Tibial artery (tissue), 4 donors: Measurements from ENCODE around the gene ZNF580.

Experiments
- DNase-seq, 2 donors: peaks; one replicate each; pipeline ENCODE4 v3.0.0-alpha.2; 2019
- H3K27ac ChIP-seq, 2 donors: fragments of 200-600 bp; sonication (generic) in 1 of 2; 1 replicate in 1 of 2; 2 replicates in 1 of 2; pipeline ENCODE4 v1.5.1; 2018 to 2019; ENCODE audit warnings: mild to moderate bottlenecking in 1 of 2
- H3K27me3 ChIP-seq, 2 donors: fragments of 200-600 bp; sonication (generic) in 1 of 2; one replicate each; pipeline versions ENCODE4 v1.5.1 to v1.6.0; 2016 to 2019
- H3K36me3 ChIP-seq, 3 donors: fragments of 200-600 bp; sonication (generic) in 2 of 3; one replicate each; pipeline ENCODE4 v1.5.1; 2016 to 2019; ENCODE audit warnings: mild to moderate bottlenecking in 2 of 3
- H3K4me1 ChIP-seq, 4 donors: fragments of 200-600 bp; sonication (generic) in 2 of 4; 1 replicate in 3 of 4; 2 replicates in 1 of 4; pipeline ENCODE4 v1.5.1; 2016 to 2019
- H3K4me3 ChIP-seq, 2 donors: fragments of 200-600 bp; sonication (generic) in 1 of 2; 1 replicate in 1 of 2; 2 replicates in 1 of 2; pipeline ENCODE4 v1.5.1; 2018 to 2019; ENCODE audit warnings: mild to moderate bottlenecking in 2 of 2
- H3K9me3 ChIP-seq, 3 donors: fragments of 200-600 bp; sonication (generic) in 1 of 3; one replicate each; pipeline ENCODE4 v1.5.1; 2016 to 2019
- intact Hi-C: fragments of 100-400 bp; cut with DNase I; formaldehyde crosslinking; loops from one replicate; pipeline ENCODE4 v1.15.0; 2023; ENCODE audit warnings: low total_unique reads
- TF ChIP-seq, protein P1 (sequence below), 2 experiments: fragments of 200-600 bp in 1 of 2; fragments of 450-650 bp in 1 of 2; IDR thresholded peaks; one replicate each; pipeline ENCODE4 v1.5.1; 2017 to 2019; ENCODE audit warnings: antibody characterized with exemption in 2 of 2, mild to moderate bottlenecking in 1 of 2, moderate library complexity in 1 of 2

Gene ZNF580

GRCh38 chr19:55663846-55664536, 23.2 kb downstream of the ZNF580 start:
- H3K9me3 ChIP-seq: no peaks in the 10 kb centered on the region
- intact Hi-C loops: no loop called here
- peaks cover 0 to 13% (median 12%) of the 10 kb centered on the region in 4 donors for H3K4me1 ChIP-seq
- TF ChIP-seq, protein P1, sequence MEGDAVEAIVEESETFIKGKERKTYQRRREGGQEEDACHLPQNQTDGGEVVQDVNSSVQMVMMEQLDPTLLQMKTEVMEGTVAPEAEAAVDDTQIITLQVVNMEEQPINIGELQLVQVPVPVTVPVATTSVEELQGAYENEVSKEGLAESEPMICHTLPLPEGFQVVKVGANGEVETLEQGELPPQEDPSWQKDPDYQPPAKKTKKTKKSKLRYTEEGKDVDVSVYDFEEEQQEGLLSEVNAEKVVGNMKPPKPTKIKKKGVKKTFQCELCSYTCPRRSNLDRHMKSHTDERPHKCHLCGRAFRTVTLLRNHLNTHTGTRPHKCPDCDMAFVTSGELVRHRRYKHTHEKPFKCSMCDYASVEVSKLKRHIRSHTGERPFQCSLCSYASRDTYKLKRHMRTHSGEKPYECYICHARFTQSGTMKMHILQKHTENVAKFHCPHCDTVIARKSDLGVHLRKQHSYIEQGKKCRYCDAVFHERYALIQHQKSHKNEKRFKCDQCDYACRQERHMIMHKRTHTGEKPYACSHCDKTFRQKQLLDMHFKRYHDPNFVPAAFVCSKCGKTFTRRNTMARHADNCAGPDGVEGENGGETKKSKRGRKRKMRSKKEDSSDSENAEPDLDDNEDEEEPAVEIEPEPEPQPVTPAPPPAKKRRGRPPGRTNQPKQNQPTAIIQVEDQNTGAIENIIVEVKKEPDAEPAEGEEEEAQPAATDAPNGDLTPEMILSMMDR (IDR thresholded peaks at IDR 0.05): no peak
- no peak overlapping the region for H3K27ac ChIP-seq
- no peaks in the 10 kb centered on the region for H3K27me3 ChIP-seq
- peaks cover 78 to 100% (median 97%) of the 10 kb centered on the region in 3 donors for H3K36me3 ChIP-seq
- no peak overlapping the region for H3K4me3 ChIP-seq
- no peak for DNase-seq

- peaks cover 83 to 100% (median 95%) of the 10 kb centered on the region in 3 donors for H3K36me3 ChIP-seq
- H3K4me3 ChIP-seq: no peak overlapping the region
- TF ChIP-seq, protein P1 (IDR thresholded peaks at IDR 0.05): no peak
- H3K27ac ChIP-seq: no peak overlapping the region
- no peak for DNase-seq
- H3K4me1 ChIP-seq: peaks cover 0 to 6% (median 0%) of the 10 kb centered on the region in 4 donors
- no peaks in the 10 kb centered on the region for H3K27me3 ChIP-seq
- intact Hi-C loops: no loop called here
- no peaks in the 10 kb centered on the region for H3K9me3 ChIP-seq
These were observed 25.7 kb downstream of the ZNF580 start for GRCh38 chr19:55666343-55667005.

GRCh38 chr19:55667006-55667381, 26.2 kb downstream of the ZNF580 start:
- TF ChIP-seq, protein P1 (IDR thresholded peaks at IDR 0.05): no peak
- no peaks in the 10 kb centered on the region for H3K27me3 ChIP-seq
- H3K36me3 ChIP-seq: peaks cover 78 to 99% (median 90%) of the 10 kb centered on the region in 3 donors
- intact Hi-C loops: no loop called here
- peaks cover 0 to 6% (median 0%) of the 10 kb centered on the region in 4 donors for H3K4me1 ChIP-seq
- no peak overlapping the region for H3K27ac ChIP-seq
- DNase-seq: no peak
- H3K4me3 ChIP-seq: no peak overlapping the region
- H3K9me3 ChIP-seq: no peaks in the 10 kb centered on the region

GRCh38 chr19:55667511-55667910, 26.7 kb downstream of the ZNF580 start:
- intact Hi-C loops: no loop called here
- no peaks in the 10 kb centered on the region for H3K9me3 ChIP-seq
- no peak overlapping the region for H3K27ac ChIP-seq
- DNase-seq: no peak
- peaks cover 0 to 6% (median 0%) of the 10 kb centered on the region in 4 donors for H3K4me1 ChIP-seq
- TF ChIP-seq, protein P1 (IDR thresholded peaks at IDR 0.05): no peak
- H3K36me3 ChIP-seq: peaks cover 74 to 97% (median 85%) of the 10 kb centered on the region in 3 donors
- no peak overlapping the region for H3K4me3 ChIP-seq
- no peaks in the 10 kb centered on the region for H3K27me3 ChIP-seq

DNA sequence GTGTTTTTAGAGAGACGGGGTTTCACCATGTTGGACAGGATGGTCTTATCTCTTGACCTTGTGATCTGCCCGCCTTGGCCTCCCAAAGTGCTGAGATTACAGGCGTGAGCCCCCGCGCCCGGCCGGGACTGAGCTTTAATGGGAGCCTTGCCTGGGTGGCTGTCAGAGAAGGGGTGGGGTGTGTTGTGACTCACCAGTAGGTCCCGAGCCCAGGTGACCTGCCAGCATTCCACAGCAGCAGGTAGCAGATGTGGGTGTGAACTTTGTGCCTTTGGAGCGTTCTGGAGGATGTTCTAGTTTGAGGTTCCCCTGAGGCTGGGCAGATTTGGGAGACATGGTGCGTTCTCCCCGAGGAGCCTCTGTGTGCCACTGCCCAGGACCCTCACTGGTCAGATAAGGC, 27.2 kb downstream of the ZNF580 start:
- TF ChIP-seq, protein P1 (IDR thresholded peaks at IDR 0.05): no peak
- Histone ChIP-seq H3K36me3 (peaks cover 69 to 93% (median 84%) of the 10 kb centered on the region in 3 donors), H3K27ac (no peak overlapping the region), H3K4me3 (no peak overlapping the region), H3K9me3 (no peaks in the 10 kb centered on the region), H3K4me1 (peaks cover 0 to 6% (median 0%) of the 10 kb centered on the region in 4 donors), H3K27me3 (no peaks in the 10 kb centered on the region)
- no peak for DNase-seq
- intact Hi-C loops: no loop called here
